Measurements from ENCODE around the gene ELAVL2.

DNA sequence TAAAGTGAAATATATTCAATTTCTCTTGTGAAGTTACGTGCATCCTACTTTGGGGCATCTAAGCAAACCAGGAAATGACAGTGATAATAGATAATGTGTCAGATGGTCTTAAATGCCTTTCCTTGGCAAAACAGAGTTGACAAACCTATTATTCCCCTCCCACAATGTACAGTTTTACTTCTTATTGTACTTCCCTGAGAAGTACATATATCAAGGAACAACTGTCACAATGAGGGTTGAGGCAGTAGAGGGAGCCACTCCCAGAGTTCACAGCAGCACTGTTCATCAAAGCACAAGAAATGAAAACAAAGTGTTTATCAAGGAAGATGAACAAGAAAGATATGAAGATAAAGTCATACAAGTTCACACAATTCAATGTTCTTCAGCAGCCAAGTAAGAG is 41.1 kb downstream of the ELAVL2 start:
- TF ChIP-seq, protein P1, sequence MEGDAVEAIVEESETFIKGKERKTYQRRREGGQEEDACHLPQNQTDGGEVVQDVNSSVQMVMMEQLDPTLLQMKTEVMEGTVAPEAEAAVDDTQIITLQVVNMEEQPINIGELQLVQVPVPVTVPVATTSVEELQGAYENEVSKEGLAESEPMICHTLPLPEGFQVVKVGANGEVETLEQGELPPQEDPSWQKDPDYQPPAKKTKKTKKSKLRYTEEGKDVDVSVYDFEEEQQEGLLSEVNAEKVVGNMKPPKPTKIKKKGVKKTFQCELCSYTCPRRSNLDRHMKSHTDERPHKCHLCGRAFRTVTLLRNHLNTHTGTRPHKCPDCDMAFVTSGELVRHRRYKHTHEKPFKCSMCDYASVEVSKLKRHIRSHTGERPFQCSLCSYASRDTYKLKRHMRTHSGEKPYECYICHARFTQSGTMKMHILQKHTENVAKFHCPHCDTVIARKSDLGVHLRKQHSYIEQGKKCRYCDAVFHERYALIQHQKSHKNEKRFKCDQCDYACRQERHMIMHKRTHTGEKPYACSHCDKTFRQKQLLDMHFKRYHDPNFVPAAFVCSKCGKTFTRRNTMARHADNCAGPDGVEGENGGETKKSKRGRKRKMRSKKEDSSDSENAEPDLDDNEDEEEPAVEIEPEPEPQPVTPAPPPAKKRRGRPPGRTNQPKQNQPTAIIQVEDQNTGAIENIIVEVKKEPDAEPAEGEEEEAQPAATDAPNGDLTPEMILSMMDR (IDR thresholded peaks at IDR 0.05; ENCODE audit: insufficient read depth, low read length): no peak
- no peak for TF ChIP-seq SPI1 (IDR thresholded peaks at IDR 0.05; ENCODE audit: borderline replicate concordance, low read depth)
- no peak for TF ChIP-seq GABPA (IDR thresholded peaks at IDR 0.05; ENCODE audit: low read depth)

All from HL-60 (cell line).